Naive thymus-derived CD4-positive, alpha-beta T cell (primary cell): ENCODE measurements around the gene PCDHGB4. TPM values are rescaled to one million over a fixed set of nuclear protein-coding genes. Genes with fewer than 3 reads are reported as not detected.
"Not testable (repeated sequence)": the region's sequence is repeated elsewhere in the genome, so short reads cannot be mapped to it uniquely, and the experiment has no call there.

Source experiments
- ATAC-seq: fragments of 150-1000 bp; cut with Tn5 transposase; 2 replicates; pipeline ENCODE4 v1.10.0; 2021; ENCODE audit warnings: mild to moderate bottlenecking, moderate library complexity
- CTCF ChIA-PET: fragments of 350-600 bp; sonication (Branson Sonifier 250); formaldehyde crosslinking; loops from one replicate; lab custom pipeline; 2021; ENCODE audit warnings: antibody characterized with exemption; lab: Charles Lee
- POLR2A ChIA-PET: fragments of 350-600 bp; sonication (Branson Sonifier 250); formaldehyde crosslinking; loops from one replicate; lab custom pipeline; 2021; ENCODE audit warnings: antibody characterized with exemption, inconsistent platforms; lab: Charles Lee
- DNase-seq, 9 donors: peaks; one replicate each; pipeline versions ENCODE4 v3.0.0 to v3.0.0-alpha.2; 2020 to 2022; ENCODE audit warnings: mixed read lengths in 1 of 9
- H3K27ac ChIP-seq: one replicate; pipeline ENCODE4 v1.7.0; 2013; ENCODE audit warnings: mild to moderate bottlenecking, low read depth, low read length, moderate library complexity
- H3K27me3 ChIP-seq, 2 donors: one replicate each; pipeline ENCODE4 v1.7.0; 2013; ENCODE audit warnings: low read length in 2 of 2, mild to moderate bottlenecking in 2 of 2, moderate library complexity in 2 of 2; ENCODE audit not compliant: control insufficient read depth in 2 of 2, insufficient read depth in 2 of 2
- H3K36me3 ChIP-seq, 3 experiments: 1 replicate in 2 of 3; 2 replicates in 1 of 3; pipeline ENCODE4 v1.7.0; 2013; ENCODE audit warnings: low read length in 3 of 3, mild to moderate bottlenecking in 3 of 3, moderate library complexity in 1 of 3; ENCODE audit not compliant: insufficient read depth in 3 of 3, control insufficient read depth in 2 of 3
- H3K4me1 ChIP-seq, 2 donors: one replicate each; pipeline ENCODE4 v1.7.0; 2013; ENCODE audit warnings: low read length in 2 of 2, mild to moderate bottlenecking in 2 of 2, moderate library complexity in 1 of 2; ENCODE audit not compliant: control insufficient read depth in 2 of 2, insufficient read depth in 2 of 2
- H3K4me3 ChIP-seq: 2 replicates; pipeline ENCODE4 v1.7.0; 2013; ENCODE audit warnings: mild to moderate bottlenecking, low read length
- H3K9me3 ChIP-seq, 3 experiments: 1 replicate in 2 of 3; 2 replicates in 1 of 3; pipeline ENCODE4 v1.7.0; 2013; ENCODE audit warnings: low read length in 3 of 3; ENCODE audit not compliant: control insufficient read depth in 2 of 3
- H3K27ac Mint-ChIP-seq, 9 donors: one replicate each; pipeline ENCODE4 v1.8.0; 2020 to 2022; ENCODE audit warnings: mixed read lengths in 9 of 9, mild to moderate bottlenecking in 8 of 9, moderate library complexity in 5 of 9, inconsistent platforms in 2 of 9
- H3K27me3 Mint-ChIP-seq, 5 donors: one replicate each; pipeline ENCODE4 v1.8.0; 2021 to 2022; ENCODE audit warnings: mixed read lengths in 5 of 5, mild to moderate bottlenecking in 1 of 5
- H3K36me3 Mint-ChIP-seq, 5 donors: one replicate each; pipeline ENCODE4 v1.8.0; 2020 to 2022; ENCODE audit warnings: mixed read lengths in 5 of 5, mild to moderate bottlenecking in 3 of 5, inconsistent platforms in 1 of 5
- H3K4me1 Mint-ChIP-seq, 7 donors: one replicate each; pipeline ENCODE4 v1.8.0; 2020 to 2022; ENCODE audit warnings: mixed read lengths in 7 of 7, mild to moderate bottlenecking in 3 of 7, inconsistent platforms in 1 of 7
- H3K4me3 Mint-ChIP-seq, 10 donors: one replicate each; pipeline ENCODE4 v1.8.0; 2020 to 2022; ENCODE audit warnings: mild to moderate bottlenecking in 10 of 10, mixed read lengths in 10 of 10, moderate library complexity in 6 of 10, inconsistent platforms in 2 of 10
- H3K9me3 Mint-ChIP-seq, 11 donors: one replicate each; pipeline ENCODE4 v1.8.0; 2020 to 2022; ENCODE audit warnings: mixed read lengths in 11 of 11, mild to moderate bottlenecking in 4 of 11, inconsistent platforms in 1 of 11, moderate library complexity in 1 of 11
- intact Hi-C, 2 donors: fragments of 100-400 bp; cut with micrococcal nuclease; formaldehyde crosslinking; loops; one replicate each; pipeline ENCODE4 v1.15.1; 2023
- polyA plus RNA-seq, 2 donors: library from polyadenylated mRNA; unstranded; fragments of 300-500 nt; fragmentation: Illumina TruSeq; gene quantifications; one replicate each; pipeline ENCODE4 v1.2.3, GENCODE V29; 2021
- total RNA-seq, 6 experiments: library from RNA in 5 of 6; stranded (reverse) in 5 of 6; gene quantifications; 1 replicate in 5 of 6; 2 replicates in 1 of 6; pipeline ENCODE4 v1.2.3 and lab custom pipeline; 2021 to 2026

PCDHGB4 gene
- total and polyA plus RNA-seq, 7 experiments from 2014 or later: 0.08 to 0.27 (median 0.24) TPM; not detected in 3

DNA sequence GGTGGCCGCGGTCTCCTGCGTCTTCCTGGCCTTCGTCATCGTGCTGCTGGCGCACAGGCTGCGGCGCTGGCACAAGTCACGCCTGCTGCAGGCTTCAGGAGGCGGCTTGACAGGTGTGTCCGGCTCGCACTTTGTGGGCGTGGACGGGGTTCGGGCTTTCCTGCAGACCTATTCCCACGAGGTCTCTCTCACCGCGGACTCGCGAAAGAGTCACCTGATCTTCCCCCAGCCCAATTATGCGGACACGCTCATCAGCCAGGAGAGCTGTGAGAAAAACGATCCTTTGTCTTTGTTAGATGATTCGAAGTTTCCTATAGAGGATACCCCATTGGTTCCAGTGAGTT lies 27.7 kb downstream of the PCDHGB4 start:
- intact Hi-C loops: loop anchor here in 1 of 2 donors (5.0 to 10.0 kb wide), 2 partner anchors 53 to 460 kb away; partner anchors contain the start of genes PCDH1 and PCDHGA5
- CTCF ChIA-PET: not testable (repeated sequence)
- peaks cover 68 to 80% (median 75%) of the 10 kb centered on the region in 5 donors for H3K27me3 Mint-ChIP-seq

DNA sequence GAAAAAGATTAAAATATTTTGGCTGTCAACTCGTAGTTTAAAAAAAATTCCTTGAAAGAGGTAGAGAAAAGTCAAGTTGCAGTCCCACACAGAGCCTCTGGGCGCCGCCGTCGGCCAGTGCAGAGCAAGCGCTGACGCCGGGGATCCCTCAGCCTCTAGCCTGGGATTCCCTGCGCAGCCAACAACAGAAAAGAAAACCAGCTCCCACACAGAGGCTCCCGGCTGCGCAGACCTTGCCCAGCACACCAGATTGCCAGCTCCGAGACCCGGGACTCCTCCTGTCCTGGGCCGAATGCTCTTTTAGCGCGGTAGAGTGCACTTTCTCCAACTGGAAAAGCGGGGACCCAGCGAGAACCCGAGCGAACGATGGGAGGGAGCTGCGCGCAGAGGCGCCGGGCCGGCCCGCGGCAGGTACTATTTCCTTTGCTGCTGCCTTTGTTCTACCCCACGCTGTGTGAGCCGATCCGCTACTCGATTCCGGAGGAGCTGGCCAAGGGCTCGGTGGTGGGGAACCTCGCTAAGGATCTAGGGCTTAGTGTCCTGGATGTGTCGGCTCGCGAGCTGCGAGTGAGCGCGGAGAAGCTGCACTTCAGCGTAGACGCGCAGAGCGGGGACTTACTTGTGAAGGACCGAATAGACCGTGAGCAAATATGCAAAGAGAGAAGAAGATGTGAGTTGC lies 30.1 kb downstream of the PCDHGB4 start, which contains the start of gene PCDHGB7:
TSS of gene PCDHGB7 (plus strand) at position 184 of the 679 bp plus-strand sequence. CDS start at position 367, 183 bp downstream.
- peaks cover 0 to 49% (median 18%) of the 10 kb centered on the region in 3 experiments for H3K9me3 ChIP-seq
- Mint-ChIP-seq H3K27me3 (peaks cover 77 to 90% (median 86%) of the 10 kb centered on the region in 5 donors), H3K9me3 (peaks cover 11 to 90% (median 61%) of the 10 kb centered on the region in 11 donors), H3K4me1 (peaks cover 16 to 31% (median 19%) of the 10 kb centered on the region in 7 donors), H3K36me3 (peaks cover 0 to 55% (median 14%) of the 10 kb centered on the region in 5 donors), H3K4me3 (peak within 1 kb of the TSS; percentile 43 to 73 (median 68)), H3K27ac (peak within 1 kb of the TSS in 7 of 9 donors; percentile 0 to 74 (median 64))
- H3K27ac ChIP-seq, H3K36me3 ChIP-seq, H3K4me1 ChIP-seq, H3K4me3 ChIP-seq: not testable (repeated sequence)
- DNase-seq (peak in 4 of 9 donors; percentile 26 to 62 (median 34)), ATAC-seq (peak; percentile 73)
- intact Hi-C loops: loop anchor here (1.0 to 10.0 kb wide), 5 partner anchors 55 to 457 kb away; partner anchors contain the start of genes PCDH1 (in 1 of the 2) and PCDHGA5 (in 1 of the 2)
- ChIA-PET POLR2A (interaction anchor here (1.3 kb wide), 1 partner anchor 97 kb away, joined by 4 read pairs; the partner anchor contains the start of gene TAF7), CTCF (interaction anchor here (0.7 to 1.3 kb wide), 3 partner anchors 27 to 174 kb away, joined by 3 read pairs; no protein-coding TSS in a partner anchor)
- peaks cover 18 to 39% of the 10 kb centered on the region in 2 donors for H3K27me3 ChIP-seq

More for the DNA sequence above, 27.7 kb downstream of the PCDHGB4 start:
- Mint-ChIP-seq H3K9me3 (peaks cover 11 to 77% (median 43%) of the 10 kb centered on the region in 11 donors), H3K4me1 (peaks cover 16 to 28% (median 19%) of the 10 kb centered on the region in 7 donors), H3K36me3 (peaks cover 2 to 38% (median 10%) of the 10 kb centered on the region in 5 donors), H3K4me3 (peak overlapping the region in 4 of 10 donors; percentile 27 to 53 (median 39))
- peaks cover 23 to 34% of the 10 kb centered on the region in 2 donors for H3K27me3 ChIP-seq
- H3K27ac ChIP-seq, H3K4me3 ChIP-seq, H3K36me3 ChIP-seq, H3K4me1 ChIP-seq, DNase-seq, ATAC-seq, H3K27ac Mint-ChIP-seq, POLR2A ChIA-PET: not testable (repeated sequence)
- peaks cover 0 to 33% (median 15%) of the 10 kb centered on the region in 3 experiments for H3K9me3 ChIP-seq

DNA sequence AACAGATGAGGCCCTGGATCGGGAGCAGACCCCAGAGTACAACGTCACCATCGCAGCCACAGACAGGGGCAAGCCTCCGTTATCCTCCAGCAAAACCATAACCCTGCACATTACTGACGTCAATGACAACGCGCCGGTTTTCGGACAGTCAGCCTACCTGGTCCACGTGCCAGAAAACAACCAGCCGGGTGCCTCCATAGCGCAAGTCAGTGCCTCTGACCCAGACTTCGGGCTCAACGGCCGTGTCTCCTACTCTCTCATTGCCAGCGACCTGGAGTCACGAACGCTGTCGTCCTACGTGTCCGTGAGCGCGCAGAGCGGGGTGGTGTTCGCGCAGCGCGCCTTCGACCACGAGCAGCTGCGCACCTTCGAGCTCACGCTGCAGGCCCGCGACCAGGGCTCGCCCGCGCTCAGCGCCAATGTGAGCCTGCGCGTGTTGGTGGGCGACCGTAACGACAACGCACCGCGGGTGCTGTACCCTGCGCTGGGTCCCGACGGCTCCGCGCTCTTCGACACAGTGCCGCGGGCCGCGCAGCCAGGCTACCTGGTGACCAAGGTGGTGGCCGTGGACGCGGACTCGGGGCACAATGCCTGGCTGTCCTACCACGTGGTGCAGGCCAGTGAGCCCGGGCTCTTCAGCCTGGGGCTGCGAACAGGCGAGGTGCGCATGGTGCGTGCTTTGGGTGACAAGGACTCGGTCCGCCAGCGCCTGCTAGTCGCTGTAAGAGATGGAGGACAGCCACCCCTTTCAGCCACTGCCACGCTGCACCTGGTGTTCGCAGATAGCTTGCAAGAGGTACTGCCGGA lies 31.8 kb downstream of the PCDHGB4 start:
- H3K4me3 ChIP-seq: no peak overlapping the region
- peaks cover 12 to 40% of the 10 kb centered on the region in 2 donors for H3K27me3 ChIP-seq
- intact Hi-C loops: loop anchor here in 1 of 2 donors (5.0 to 10.0 kb wide), 2 partner anchors 57 to 456 kb away; partner anchors contain the start of genes PCDH1 and PCDHGA5
- ChIA-PET CTCF (no interaction called here), POLR2A (interaction anchor here (0.8 kb wide), 1 partner anchor 100 kb away, joined by 3 read pairs; no protein-coding TSS in a partner anchor)
- DNase-seq: no peak
- no peak for ATAC-seq
- peak overlapping the region in 6 of 9 donors; percentile 2 to 74 (median 65) for H3K27ac Mint-ChIP-seq
- peak overlapping the region in 6 of 10 donors; percentile 10 to 69 (median 36) for H3K4me3 Mint-ChIP-seq
- no peak overlapping the region for H3K27ac ChIP-seq
- peaks cover 3 to 54% (median 12%) of the 10 kb centered on the region in 5 donors for H3K36me3 Mint-ChIP-seq
- H3K9me3 Mint-ChIP-seq: peaks cover 14 to 89% (median 61%) of the 10 kb centered on the region in 11 donors
- no peaks in the 10 kb centered on the region for H3K4me1 ChIP-seq
- H3K9me3 ChIP-seq: peaks cover 0 to 59% (median 18%) of the 10 kb centered on the region in 3 experiments
- peaks cover 73 to 84% (median 76%) of the 10 kb centered on the region in 5 donors for H3K27me3 Mint-ChIP-seq
- peaks cover 0 to 4% (median 0%) of the 10 kb centered on the region in 3 experiments for H3K36me3 ChIP-seq
- H3K4me1 Mint-ChIP-seq: peaks cover 4 to 22% (median 11%) of the 10 kb centered on the region in 7 donors

DNA sequence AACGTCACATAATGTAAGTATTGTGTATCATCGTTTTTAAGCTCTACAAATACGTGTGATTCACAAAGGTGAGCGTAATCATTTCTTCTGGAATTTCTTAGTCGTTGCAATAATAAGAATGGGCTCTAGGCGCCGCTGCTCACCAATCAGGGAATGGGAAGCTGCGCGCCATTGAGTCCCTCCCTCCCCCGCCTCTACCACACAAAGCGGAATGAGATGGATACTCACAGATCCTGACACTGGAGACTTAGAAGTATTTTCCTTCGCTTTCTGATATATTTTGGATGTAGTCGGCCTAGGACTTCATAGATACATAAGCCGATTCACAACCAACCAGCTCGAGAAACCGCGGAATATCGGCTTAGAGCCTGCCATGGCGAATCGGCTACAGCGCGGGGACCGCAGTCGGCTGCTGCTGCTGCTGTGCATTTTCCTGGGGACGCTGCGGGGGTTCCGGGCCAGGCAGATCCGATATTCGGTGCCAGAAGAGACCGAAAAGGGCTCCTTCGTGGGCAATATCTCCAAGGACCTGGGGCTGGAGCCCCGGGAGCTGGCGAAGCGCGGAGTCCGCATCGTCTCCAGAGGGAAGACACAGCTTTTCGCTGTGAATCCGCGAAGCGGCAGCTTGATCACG lies 33.5 kb downstream of the PCDHGB4 start, which contains the start of gene PCDHGA11:
TSS of gene PCDHGA11 (plus strand) at position 197 of the 634 bp plus-strand sequence. CDS start at position 374, 177 bp downstream.
- ChIA-PET CTCF (interaction anchor here (0.8 to 1.6 kb wide), 5 partner anchors 51 to 142 kb away, joined by 3 to 10 read pairs (median 3); partner anchors contain the start of genes PCDHGB3 and TAF7), POLR2A (no interaction called here)
- intact Hi-C loops: loop anchor here in 1 of 2 donors (5.0 kb wide), 1 partner anchor 56 kb away; the partner anchor contains the start of gene PCDHGC3
- DNase-seq (peak in 3 of 9 donors; percentile 25 to 28 (median 26)), ATAC-seq (peak; percentile 70)
- H3K9me3 ChIP-seq: peaks cover 0 to 55% (median 18%) of the 10 kb centered on the region in 3 experiments
- H3K4me1 ChIP-seq: no peaks in the 10 kb centered on the region
- Mint-ChIP-seq H3K9me3 (peaks cover 10 to 91% (median 62%) of the 10 kb centered on the region in 11 donors), H3K4me3 (peak within 1 kb of the TSS; percentile 52 to 90 (median 77)), H3K4me1 (peaks cover 0 to 19% (median 7%) of the 10 kb centered on the region in 7 donors), H3K27ac (peak within 1 kb of the TSS in 7 of 9 donors; percentile 51 to 73 (median 64)), H3K27me3 (peaks cover 68 to 87% (median 78%) of the 10 kb centered on the region in 5 donors), H3K36me3 (peaks cover 3 to 50% (median 10%) of the 10 kb centered on the region in 5 donors)
- peaks cover 0 to 4% (median 0%) of the 10 kb centered on the region in 3 experiments for H3K36me3 ChIP-seq
- H3K4me3 ChIP-seq: no peak within 1 kb of the TSS
- H3K27me3 ChIP-seq: peaks cover 8 to 33% of the 10 kb centered on the region in 2 donors
- H3K27ac ChIP-seq: no peak within 1 kb of the TSS

DNA sequence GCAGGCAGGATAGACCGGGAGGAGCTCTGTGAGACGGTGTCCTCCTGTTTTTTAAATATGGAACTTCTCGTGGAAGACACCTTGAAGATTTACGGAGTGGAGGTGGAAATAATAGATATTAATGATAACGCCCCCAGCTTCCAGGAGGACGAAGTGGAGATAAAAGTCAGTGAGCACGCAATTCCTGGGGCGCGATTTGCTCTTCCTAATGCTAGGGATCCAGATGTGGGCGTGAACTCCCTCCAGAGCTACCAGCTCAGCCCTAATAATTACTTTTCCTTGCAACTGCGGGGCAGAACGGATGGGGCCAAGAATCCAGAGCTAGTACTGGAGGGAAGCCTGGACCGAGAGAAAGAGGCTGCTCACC lies 34.0 kb downstream of the PCDHGB4 start:
- peaks cover 0 to 55% (median 18%) of the 10 kb centered on the region in 3 experiments for H3K9me3 ChIP-seq
- intact Hi-C loops: loop anchor here in 1 of 2 donors (5.0 kb wide), 1 partner anchor 56 kb away; the partner anchor contains the start of gene PCDHGC3

More for the DNA sequence above, 34.0 kb downstream of the PCDHGB4 start:
- Mint-ChIP-seq H3K4me3 (peak overlapping the region; percentile 29 to 90 (median 76)), H3K9me3 (peaks cover 10 to 91% (median 58%) of the 10 kb centered on the region in 11 donors), H3K27me3 (peaks cover 66 to 87% (median 78%) of the 10 kb centered on the region in 5 donors), H3K4me1 (peaks cover 0 to 19% (median 7%) of the 10 kb centered on the region in 7 donors), H3K36me3 (peaks cover 3 to 48% (median 10%) of the 10 kb centered on the region in 5 donors), H3K27ac (peak overlapping the region in 5 of 9 donors; percentile 3 to 73 (median 51))
- no peak for DNase-seq
- Histone ChIP-seq H3K27ac (no peak overlapping the region), H3K27me3 (peaks cover 7 to 28% of the 10 kb centered on the region in 2 donors), H3K36me3 (peaks cover 0 to 4% (median 0%) of the 10 kb centered on the region in 3 experiments), H3K4me3 (no peak overlapping the region), H3K4me1 (no peaks in the 10 kb centered on the region)
- CTCF ChIA-PET: interaction anchor here (1.0 to 1.6 kb wide), 4 partner anchors 87 to 142 kb away, joined by 3 to 10 read pairs (median 3); partner anchors contain the start of gene TAF7
- ATAC-seq: no peak
- POLR2A ChIA-PET: no interaction called here
